ENCODE measurements around the gene METTL6. TPM values are rescaled to one million over a fixed set of nuclear protein-coding genes. Genes with fewer than 3 reads are reported as not detected.

METTL6 gene
- total RNA-seq, 2 donors from 2014 or later, result 8.9 to 18.6 TPM

- Histone ChIP-seq H3K27ac (no peak overlapping the region), H3K9me3 (no peaks in the 10 kb centered on the region), H3K36me3 (peaks cover 4% of the 10 kb centered on the region), H3K4me1 (ENCODE audit: control insufficient read depth in 1 of 2, low read depth in 2 of 2) (no peaks in the 10 kb centered on the region), H3K4me3 (no peak overlapping the region), H3K27me3 (replicated peaks; ENCODE audit: insufficient read depth) (no peaks in the 10 kb centered on the region)
- no peak for TF ChIP-seq CTCF (IDR thresholded peaks at IDR 0.05)
- no peak for ATAC-seq (ENCODE audit: insufficient number of reproducible peaks, low FRiP score, low read depth)
- DNase-seq (ENCODE audit: low spot score), result no peak
Measured at GRCh38 chr3:15449489-15450224, 22.3 kb upstream of the METTL6 start.

- H3K36me3 ChIP-seq, result peaks cover 10% of the 10 kb centered on the region
- peak overlapping the region in 1 of 2 donors; percentile 40 for H3K27ac ChIP-seq
- TF ChIP-seq CTCF (IDR thresholded peaks at IDR 0.05), result no peak
- peaks cover 16 to 31% of the 10 kb centered on the region in 2 donors for H3K4me1 ChIP-seq (ENCODE audit: control insufficient read depth in 1 of 2, low read depth in 2 of 2)
- DNase-seq (ENCODE audit: low spot score), result no peak
- H3K4me3 ChIP-seq, result no peak overlapping the region
- H3K9me3 ChIP-seq, result no peaks in the 10 kb centered on the region
- peak; percentile 19 for ATAC-seq (ENCODE audit: insufficient number of reproducible peaks, low FRiP score, low read depth)
- no peaks in the 10 kb centered on the region for H3K27me3 ChIP-seq (replicated peaks; ENCODE audit: insufficient read depth)
Measured at GRCh38 chr3:15443826-15444524, 16.6 kb upstream of the METTL6 start.

- Histone ChIP-seq H3K27me3 (replicated peaks; ENCODE audit: insufficient read depth) (no peaks in the 10 kb centered on the region), H3K4me1 (ENCODE audit: control insufficient read depth in 1 of 2, low read depth in 2 of 2) (peaks cover 19 to 31% of the 10 kb centered on the region in 2 donors), H3K9me3 (no peaks in the 10 kb centered on the region), H3K36me3 (peaks cover 30% of the 10 kb centered on the region), H3K4me3 (no peak overlapping the region), H3K27ac (peak overlapping the region; percentile 66 to 82)
- TF ChIP-seq CTCF (IDR thresholded peaks at IDR 0.05), result no peak
- ATAC-seq (ENCODE audit: insufficient number of reproducible peaks, low FRiP score, low read depth) (peak; percentile 54), DNase-seq (ENCODE audit: low spot score) (no peak)
Measured at GRCh38 chr3:15440891-15441290, 13.5 kb upstream of the METTL6 start.

GRCh38 chr3:15439476-15439875, 12.1 kb upstream of the METTL6 start:
- Histone ChIP-seq H3K4me1 (ENCODE audit: control insufficient read depth in 1 of 2, low read depth in 2 of 2) (peaks cover 19 to 31% of the 10 kb centered on the region in 2 donors), H3K27ac (peak overlapping the region; percentile 30 to 82), H3K9me3 (no peaks in the 10 kb centered on the region), H3K27me3 (replicated peaks; ENCODE audit: insufficient read depth) (no peaks in the 10 kb centered on the region), H3K4me3 (no peak overlapping the region), H3K36me3 (peaks cover 41% of the 10 kb centered on the region)
- ATAC-seq (ENCODE audit: insufficient number of reproducible peaks, low FRiP score, low read depth) (no peak), DNase-seq (ENCODE audit: low spot score) (no peak)
- no peak for TF ChIP-seq CTCF (IDR thresholded peaks at IDR 0.05)

- no peak for ATAC-seq (ENCODE audit: insufficient number of reproducible peaks, low FRiP score, low read depth)
- TF ChIP-seq CTCF (IDR thresholded peaks at IDR 0.05), result no peak
- DNase-seq (ENCODE audit: low spot score), result no peak
Measured at GRCh38 chr3:15438983-15439382, 11.6 kb upstream of the METTL6 start.

More at GRCh38 chr3:15438983-15439382, 11.6 kb upstream of the METTL6 start:
- peaks cover 46% of the 10 kb centered on the region for H3K36me3 ChIP-seq
- no peaks in the 10 kb centered on the region for H3K27me3 ChIP-seq (replicated peaks; ENCODE audit: insufficient read depth)
- H3K4me3 ChIP-seq, result no peak overlapping the region
- no peaks in the 10 kb centered on the region for H3K9me3 ChIP-seq
- H3K27ac ChIP-seq, result peak overlapping the region; percentile 10 to 82
- peaks cover 19 to 31% of the 10 kb centered on the region in 2 donors for H3K4me1 ChIP-seq (ENCODE audit: control insufficient read depth in 1 of 2, low read depth in 2 of 2)

Measured in thoracic aorta (tissue), 2 donors.